ENCODE measurements around the gene INHBB. TPM values are rescaled to one million over a fixed set of nuclear protein-coding genes. Genes with fewer than 3 reads are reported as not detected.

The INHBB gene
- total RNA-seq, 1 donor from 2014 or later, result 0.62 TPM

DNA sequence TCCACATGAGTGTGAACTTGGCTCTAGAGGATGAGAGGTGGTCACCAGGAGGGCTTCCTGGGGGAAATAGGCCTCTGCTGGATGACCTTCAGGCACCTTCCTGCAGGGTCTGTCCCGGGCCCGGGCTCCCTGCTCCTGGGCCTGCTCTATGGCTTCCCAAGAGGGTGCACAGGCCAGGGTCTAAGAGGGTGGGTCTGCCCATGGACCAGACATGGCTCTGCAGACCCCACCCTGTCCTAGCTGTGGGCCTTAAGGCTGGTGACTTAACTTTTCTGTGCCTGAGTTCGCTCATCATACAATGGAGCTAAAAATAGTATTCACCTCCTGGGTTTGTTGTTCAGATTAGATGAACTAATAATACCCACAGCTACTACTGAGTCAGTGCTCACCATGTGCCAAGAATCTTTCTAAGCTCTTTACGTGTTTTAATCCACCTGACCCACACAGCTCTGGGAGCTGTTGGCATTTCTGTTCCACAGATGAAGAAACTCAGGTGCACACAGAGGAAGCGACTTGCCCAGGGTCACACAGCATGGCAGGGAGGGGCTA lies 14.4 kb downstream of the INHBB start:
- H3K27me3 Mint-ChIP-seq (ENCODE audit: unreplicated experiment), result peaks cover 48% of the 10 kb centered on the region
- no peak overlapping the region for H3K4me3 Mint-ChIP-seq (ENCODE audit: unreplicated experiment)
- no peak overlapping the region for H3K27ac Mint-ChIP-seq (ENCODE audit: unreplicated experiment)
- TF ChIP-seq, protein P1, sequence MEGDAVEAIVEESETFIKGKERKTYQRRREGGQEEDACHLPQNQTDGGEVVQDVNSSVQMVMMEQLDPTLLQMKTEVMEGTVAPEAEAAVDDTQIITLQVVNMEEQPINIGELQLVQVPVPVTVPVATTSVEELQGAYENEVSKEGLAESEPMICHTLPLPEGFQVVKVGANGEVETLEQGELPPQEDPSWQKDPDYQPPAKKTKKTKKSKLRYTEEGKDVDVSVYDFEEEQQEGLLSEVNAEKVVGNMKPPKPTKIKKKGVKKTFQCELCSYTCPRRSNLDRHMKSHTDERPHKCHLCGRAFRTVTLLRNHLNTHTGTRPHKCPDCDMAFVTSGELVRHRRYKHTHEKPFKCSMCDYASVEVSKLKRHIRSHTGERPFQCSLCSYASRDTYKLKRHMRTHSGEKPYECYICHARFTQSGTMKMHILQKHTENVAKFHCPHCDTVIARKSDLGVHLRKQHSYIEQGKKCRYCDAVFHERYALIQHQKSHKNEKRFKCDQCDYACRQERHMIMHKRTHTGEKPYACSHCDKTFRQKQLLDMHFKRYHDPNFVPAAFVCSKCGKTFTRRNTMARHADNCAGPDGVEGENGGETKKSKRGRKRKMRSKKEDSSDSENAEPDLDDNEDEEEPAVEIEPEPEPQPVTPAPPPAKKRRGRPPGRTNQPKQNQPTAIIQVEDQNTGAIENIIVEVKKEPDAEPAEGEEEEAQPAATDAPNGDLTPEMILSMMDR (IDR thresholded peaks at IDR 0.05), result no peak
- H3K4me1 Mint-ChIP-seq (ENCODE audit: unreplicated experiment), result no peaks in the 10 kb centered on the region
- no peaks in the 10 kb centered on the region for H3K9me3 Mint-ChIP-seq (ENCODE audit: unreplicated experiment)
- no peak for DNase-seq (ENCODE audit: extremely low spot score, unreplicated experiment)
- H3K36me3 Mint-ChIP-seq (ENCODE audit: unreplicated experiment), result no peaks in the 10 kb centered on the region

DNA sequence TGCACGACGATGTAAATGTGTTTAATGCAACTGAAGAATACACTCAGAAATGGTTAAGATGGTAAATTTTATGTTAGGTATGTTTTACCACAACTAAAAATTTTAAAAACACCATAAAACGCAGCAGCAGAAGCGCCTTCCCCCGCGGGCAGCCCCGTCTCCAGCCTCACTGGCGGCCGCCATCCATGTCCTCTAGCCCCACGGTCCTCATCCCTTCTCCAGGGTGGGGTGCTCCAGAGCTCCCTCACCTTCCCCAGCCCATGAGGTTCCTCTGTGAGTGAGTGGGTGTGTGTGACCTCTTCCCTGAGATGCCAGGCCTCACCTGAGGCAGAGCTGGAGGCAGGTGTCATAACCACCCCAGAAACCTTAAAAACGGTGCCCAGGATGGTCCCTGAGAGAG lies 17.0 kb downstream of the INHBB start:
- no peak overlapping the region for H3K27ac Mint-ChIP-seq (ENCODE audit: unreplicated experiment)
- DNase-seq (ENCODE audit: extremely low spot score, unreplicated experiment), result no peak
- H3K9me3 Mint-ChIP-seq (ENCODE audit: unreplicated experiment), result no peaks in the 10 kb centered on the region
- H3K27me3 Mint-ChIP-seq (ENCODE audit: unreplicated experiment), result peaks cover 38% of the 10 kb centered on the region
- no peaks in the 10 kb centered on the region for H3K36me3 Mint-ChIP-seq (ENCODE audit: unreplicated experiment)
- H3K4me3 Mint-ChIP-seq (ENCODE audit: unreplicated experiment), result no peak overlapping the region
- peaks cover 2% of the 10 kb centered on the region for H3K4me1 Mint-ChIP-seq (ENCODE audit: unreplicated experiment)
- TF ChIP-seq, protein P1 (IDR thresholded peaks at IDR 0.05), result no peak

DNA sequence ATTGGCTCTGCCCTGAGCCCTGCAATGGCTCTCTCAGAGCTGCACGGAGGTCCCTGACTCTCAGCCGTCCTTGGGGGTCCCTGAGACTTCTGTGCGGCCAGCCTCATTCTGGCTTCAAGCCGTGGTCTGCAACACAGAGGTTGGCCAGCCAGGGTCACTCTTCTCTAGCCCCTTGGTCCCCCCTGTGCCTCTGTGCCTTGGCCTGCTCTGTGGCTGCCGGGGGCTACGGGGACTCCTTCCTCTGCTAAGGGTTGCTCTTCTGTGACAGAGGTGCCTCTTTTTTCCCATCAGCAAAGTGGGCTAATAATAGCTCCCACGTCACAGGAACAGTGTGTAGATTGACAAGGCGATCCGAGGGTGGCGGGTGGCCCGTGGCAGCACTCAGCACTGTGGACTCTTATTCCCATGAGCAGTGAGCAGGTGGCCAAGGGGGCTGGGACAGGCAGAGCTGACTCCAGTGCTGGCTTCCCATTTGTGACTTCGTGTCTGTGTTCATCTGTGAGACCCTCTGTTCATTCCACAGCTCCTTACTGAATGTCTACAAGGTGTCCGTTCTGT lies 19.4 kb downstream of the INHBB start:
- peaks cover 2% of the 10 kb centered on the region for H3K4me1 Mint-ChIP-seq (ENCODE audit: unreplicated experiment)
- H3K27ac Mint-ChIP-seq (ENCODE audit: unreplicated experiment), result no peak overlapping the region
- peaks cover 25% of the 10 kb centered on the region for H3K27me3 Mint-ChIP-seq (ENCODE audit: unreplicated experiment)
- DNase-seq (ENCODE audit: extremely low spot score, unreplicated experiment), result no peak
- no peaks in the 10 kb centered on the region for H3K36me3 Mint-ChIP-seq (ENCODE audit: unreplicated experiment)
- no peak overlapping the region for H3K4me3 Mint-ChIP-seq (ENCODE audit: unreplicated experiment)
- H3K9me3 Mint-ChIP-seq (ENCODE audit: unreplicated experiment), result peaks cover 5% of the 10 kb centered on the region
- TF ChIP-seq, protein P1 (IDR thresholded peaks at IDR 0.05), result no peak

- Mint-ChIP-seq H3K27ac (ENCODE audit: unreplicated experiment) (no peak overlapping the region), H3K27me3 (ENCODE audit: unreplicated experiment) (peaks cover 29% of the 10 kb centered on the region), H3K4me3 (ENCODE audit: unreplicated experiment) (no peak overlapping the region), H3K4me1 (ENCODE audit: unreplicated experiment) (peaks cover 2% of the 10 kb centered on the region), H3K9me3 (ENCODE audit: unreplicated experiment) (peaks cover 5% of the 10 kb centered on the region), H3K36me3 (ENCODE audit: unreplicated experiment) (no peaks in the 10 kb centered on the region)
- no peak for DNase-seq (ENCODE audit: extremely low spot score, unreplicated experiment)
- TF ChIP-seq, protein P1 (IDR thresholded peaks at IDR 0.05), result no peak
Measured at GRCh38 chr2:120366698-120367097, 20.8 kb downstream of the INHBB start.

GRCh38 chr2:120367221-120367620 lies 21.3 kb downstream of the INHBB start:
- Mint-ChIP-seq H3K4me3 (ENCODE audit: unreplicated experiment) (no peak overlapping the region), H3K27me3 (ENCODE audit: unreplicated experiment) (peaks cover 31% of the 10 kb centered on the region), H3K4me1 (ENCODE audit: unreplicated experiment) (peaks cover 2% of the 10 kb centered on the region), H3K9me3 (ENCODE audit: unreplicated experiment) (peaks cover 5% of the 10 kb centered on the region), H3K27ac (ENCODE audit: unreplicated experiment) (no peak overlapping the region), H3K36me3 (ENCODE audit: unreplicated experiment) (no peaks in the 10 kb centered on the region)
- no peak for DNase-seq (ENCODE audit: extremely low spot score, unreplicated experiment)
- TF ChIP-seq, protein P1 (IDR thresholded peaks at IDR 0.05), result no peak

Measured in osteocyte (in vitro differentiated cells).